HEK293 (cell line): ENCODE data around the gene GREB1L.

Experiments
- ZBTB17 ChIP-seq: fragments of 450-650 bp; formaldehyde crosslinking; IDR thresholded peaks from 2 replicates; pipeline ENCODE4 v1.5.1; 2016; ENCODE audit warnings: missing biosample characterization, missing genetic modification characterization
- ZBTB7A ChIP-seq: fragments of 450-650 bp; formaldehyde crosslinking; IDR thresholded peaks from 2 replicates; pipeline ENCODE4 v1.5.1; 2016; ENCODE audit warnings: low read depth, missing biosample characterization, missing genetic modification characterization
- ZNF138 ChIP-seq: fragments of 450-650 bp; formaldehyde crosslinking; IDR thresholded peaks from 2 replicates; pipeline ENCODE4 v1.5.1; 2016; ENCODE audit warnings: missing biosample characterization, missing genetic modification characterization, borderline replicate concordance
- ZNF274 ChIP-seq, 2 experiments: fragments of 200-500 bp in 1 of 2; fragments of 450-650 bp in 1 of 2; sonication (Bioruptor generic) in 1 of 2; formaldehyde crosslinking in 1 of 2; IDR thresholded peaks; 2 replicates each; pipeline versions ENCODE4 v1.5.1 to v1.6.1; 2014 to 2016; ENCODE audit warnings: borderline replicate concordance in 1 of 2, inconsistent platforms in 1 of 2, low read length in 1 of 2, missing biosample characterization in 1 of 2, missing genetic modification characterization in 1 of 2
- ZNF335 ChIP-seq: fragments of 450-650 bp; formaldehyde crosslinking; conservative IDR thresholded peaks from 2 replicates; pipeline ENCODE4 v1.5.1; 2016; ENCODE audit warnings: missing biosample characterization, missing genetic modification characterization

- TF ChIP-seq ZBTB7A (tag by site-specific recombination) (no peak), ZBTB17 (no peak), ZNF274 (IDR thresholded peaks at IDR 0.05; ENCODE audit: low read length) (no peak), ZNF274 (tag by site-specific recombination; IDR thresholded peaks at IDR 0.05; ENCODE audit: borderline replicate concordance) (no peak), ZNF138 (tag by site-specific recombination) (no peak), ZNF335 (tag by site-specific recombination) (no peak)
These were observed 209.8 kb downstream of the GREB1L start for GRCh38 chr18:21451851-21452250.
